Measurements from ENCODE around the gene COL4A1.

COL4A1 gene

DNA sequence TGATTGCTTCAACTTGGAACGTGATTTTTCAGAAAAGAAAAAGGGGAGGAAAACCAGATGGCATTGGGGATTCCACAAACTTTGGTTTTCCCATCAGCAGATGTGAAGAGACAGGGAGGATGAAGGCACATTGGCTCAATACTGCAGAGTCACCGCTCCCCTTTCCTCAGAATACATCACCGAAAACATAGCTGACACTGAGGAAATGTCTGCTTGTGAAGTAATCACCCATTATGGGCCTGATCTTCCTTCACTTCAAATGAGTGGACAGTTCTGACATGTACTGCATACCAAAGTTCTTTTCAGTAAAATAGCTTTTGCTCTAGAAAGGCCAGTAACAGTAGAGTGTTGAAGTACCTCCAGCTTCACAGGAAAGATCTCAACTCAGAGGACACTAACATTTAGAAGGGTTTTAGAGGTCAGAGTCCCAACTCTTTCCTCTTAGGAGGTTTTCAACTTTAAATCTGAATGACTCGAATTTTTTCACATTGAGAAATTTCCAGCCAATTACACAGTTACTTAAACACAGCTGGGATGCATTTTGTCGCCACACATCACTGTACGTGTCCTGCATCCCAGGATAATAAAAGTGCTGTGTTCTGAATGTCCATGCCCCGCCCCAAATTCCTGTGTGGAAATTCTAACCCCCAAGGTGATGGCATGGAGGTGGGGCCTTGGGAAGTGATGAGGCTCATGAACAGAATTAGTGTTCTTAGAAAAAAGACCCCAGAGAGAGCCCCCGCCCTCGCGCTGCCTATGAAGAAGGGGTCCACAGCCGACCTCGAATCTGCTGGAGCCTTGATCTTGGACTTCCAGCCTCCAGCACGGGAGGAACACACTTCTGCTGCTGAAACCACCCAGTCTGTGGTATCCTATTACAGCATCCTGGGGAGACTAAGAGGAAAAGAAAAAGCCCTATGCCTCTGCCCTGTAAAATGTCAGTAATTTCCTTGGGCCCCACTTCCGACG lies 77.7 kb downstream of the COL4A1 start:
- no peaks in the 10 kb centered on the region for H3K36me3 ChIP-seq (ENCODE audit: control insufficient read depth, insufficient read depth, low read length)
- no peaks in the 10 kb centered on the region for H3K9me3 ChIP-seq (ENCODE audit: control insufficient read depth, low read length)
- H3K27me3 ChIP-seq (ENCODE audit: control insufficient read depth, insufficient read depth, low read length): no peaks in the 10 kb centered on the region
- H3K4me3 ChIP-seq (ENCODE audit: low read length): no peak overlapping the region
- H3K4me1 ChIP-seq (ENCODE audit: control insufficient read depth, insufficient read depth, low read length): no peaks in the 10 kb centered on the region
- no peak overlapping the region for H3K9ac ChIP-seq (ENCODE audit: low read length)

DNA sequence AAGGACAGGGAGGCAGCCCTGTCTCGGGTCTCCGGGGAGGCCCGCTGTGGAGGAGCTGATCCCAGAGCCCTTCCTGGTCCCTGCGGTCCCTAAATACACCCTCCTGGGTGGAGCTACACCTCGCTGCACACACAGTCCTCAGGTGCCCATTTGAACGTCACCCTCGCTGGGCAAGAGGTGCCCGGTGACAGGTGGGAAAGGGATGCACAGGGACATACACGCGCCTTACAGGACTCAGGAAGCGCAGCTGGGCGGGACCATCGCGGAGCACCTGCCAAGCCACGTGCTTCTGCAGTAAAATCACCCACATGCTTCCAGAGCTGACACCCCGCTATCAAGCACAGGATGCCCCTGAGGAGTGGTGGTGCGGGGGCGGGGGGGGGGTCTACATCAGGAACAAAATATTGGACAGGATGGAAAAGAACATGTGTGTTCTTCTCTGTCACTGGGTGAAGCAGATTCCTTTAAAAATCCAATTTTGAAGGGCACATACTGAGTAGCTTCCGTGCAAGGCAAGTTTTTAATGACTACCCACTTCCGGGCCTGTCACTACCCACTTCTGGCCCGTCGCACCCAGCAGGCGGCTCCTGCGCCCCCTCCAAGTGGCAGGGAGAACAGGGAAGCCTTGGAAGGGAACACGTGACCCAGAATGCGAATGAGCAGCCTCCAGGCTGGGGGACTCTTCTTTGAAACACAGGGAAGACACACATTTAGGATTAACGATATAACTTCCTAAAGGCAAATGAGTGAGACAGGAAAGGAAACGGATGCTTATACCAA lies 78.9 kb downstream of the COL4A1 start:
- Histone ChIP-seq H3K27me3 (ENCODE audit: control insufficient read depth, insufficient read depth, low read length) (no peaks in the 10 kb centered on the region), H3K9ac (ENCODE audit: low read length) (no peak overlapping the region), H3K4me1 (ENCODE audit: control insufficient read depth, insufficient read depth, low read length) (no peaks in the 10 kb centered on the region), H3K9me3 (ENCODE audit: control insufficient read depth, low read length) (no peaks in the 10 kb centered on the region), H3K36me3 (ENCODE audit: control insufficient read depth, insufficient read depth, low read length) (no peaks in the 10 kb centered on the region), H3K4me3 (ENCODE audit: low read length) (no peak overlapping the region)

DNA sequence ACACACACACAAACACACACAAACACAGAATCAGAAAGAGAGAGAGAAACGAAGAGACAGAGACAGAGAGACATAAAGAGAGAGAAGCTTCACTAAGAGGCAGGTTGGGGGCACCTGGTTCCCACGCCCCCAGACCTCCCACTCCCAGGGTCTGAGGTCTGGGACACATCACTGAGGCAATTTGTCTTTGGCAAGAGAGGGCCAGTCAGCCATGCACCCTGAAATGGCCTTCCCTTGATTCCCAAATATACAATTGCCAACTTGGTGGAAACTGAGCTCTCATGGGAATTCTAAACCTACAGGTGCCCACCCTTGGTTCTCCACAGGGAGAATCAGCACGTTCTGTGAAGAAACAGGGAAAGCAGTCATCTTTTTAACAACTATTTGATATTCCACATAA lies 79.5 kb downstream of the COL4A1 start:
- H3K9ac ChIP-seq (ENCODE audit: low read length): no peak overlapping the region
- H3K36me3 ChIP-seq (ENCODE audit: control insufficient read depth, insufficient read depth, low read length): no peaks in the 10 kb centered on the region
- no peaks in the 10 kb centered on the region for H3K4me1 ChIP-seq (ENCODE audit: control insufficient read depth, insufficient read depth, low read length)
- no peak overlapping the region for H3K4me3 ChIP-seq (ENCODE audit: low read length)
- H3K9me3 ChIP-seq (ENCODE audit: control insufficient read depth, low read length): no peaks in the 10 kb centered on the region
- H3K27me3 ChIP-seq (ENCODE audit: control insufficient read depth, insufficient read depth, low read length): no peaks in the 10 kb centered on the region

DNA sequence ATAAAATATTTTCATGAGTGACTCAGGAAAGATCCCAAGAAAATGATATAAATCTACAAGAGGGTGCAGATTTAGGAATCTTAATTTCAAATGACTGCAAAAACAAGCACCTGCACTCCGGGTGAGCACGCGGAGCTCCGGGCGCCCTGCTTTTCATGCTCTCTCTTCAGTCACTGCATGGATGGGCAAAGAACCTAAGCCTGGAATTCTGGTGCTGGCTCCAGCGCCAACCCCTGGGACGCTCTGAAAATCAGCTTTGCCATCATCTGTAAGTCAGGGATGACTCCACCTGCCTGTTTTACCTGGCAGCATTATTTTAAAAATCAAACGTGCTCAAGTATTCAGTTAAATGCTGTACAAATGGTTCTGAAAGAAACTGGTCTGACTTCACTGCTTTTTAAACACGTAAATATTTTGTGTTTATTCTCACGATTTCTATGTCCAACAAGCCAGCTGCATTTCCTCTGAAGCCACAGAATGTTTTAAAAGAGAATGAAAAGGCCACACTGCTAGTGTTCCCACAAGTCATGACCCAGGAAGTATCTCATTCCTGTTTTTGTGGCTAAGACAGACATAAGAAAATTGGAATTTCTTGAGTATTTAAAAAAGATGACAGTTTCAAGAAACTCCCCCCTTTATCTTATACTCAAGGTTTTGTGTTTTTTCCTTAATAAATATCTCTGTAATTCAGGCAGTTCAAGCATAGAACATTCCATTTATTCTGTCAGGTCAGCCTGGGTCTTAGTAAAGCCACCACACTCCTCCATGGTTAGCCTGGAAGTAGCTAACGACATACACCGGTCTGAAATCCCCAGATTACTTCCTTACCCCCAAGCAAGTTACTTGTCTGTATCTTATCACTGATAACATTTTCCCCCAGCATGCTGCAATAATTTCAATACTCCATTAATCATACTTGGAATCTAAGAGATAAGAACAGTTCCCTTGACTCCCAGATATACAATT lies 81.1 kb downstream of the COL4A1 start:
- Histone ChIP-seq H3K9ac (ENCODE audit: low read length) (no peak overlapping the region), H3K4me3 (ENCODE audit: low read length) (no peak overlapping the region), H3K27me3 (ENCODE audit: control insufficient read depth, insufficient read depth, low read length) (no peaks in the 10 kb centered on the region), H3K36me3 (ENCODE audit: control insufficient read depth, insufficient read depth, low read length) (no peaks in the 10 kb centered on the region), H3K9me3 (ENCODE audit: control insufficient read depth, low read length) (no peaks in the 10 kb centered on the region), H3K4me1 (ENCODE audit: control insufficient read depth, insufficient read depth, low read length) (no peaks in the 10 kb centered on the region)

DNA sequence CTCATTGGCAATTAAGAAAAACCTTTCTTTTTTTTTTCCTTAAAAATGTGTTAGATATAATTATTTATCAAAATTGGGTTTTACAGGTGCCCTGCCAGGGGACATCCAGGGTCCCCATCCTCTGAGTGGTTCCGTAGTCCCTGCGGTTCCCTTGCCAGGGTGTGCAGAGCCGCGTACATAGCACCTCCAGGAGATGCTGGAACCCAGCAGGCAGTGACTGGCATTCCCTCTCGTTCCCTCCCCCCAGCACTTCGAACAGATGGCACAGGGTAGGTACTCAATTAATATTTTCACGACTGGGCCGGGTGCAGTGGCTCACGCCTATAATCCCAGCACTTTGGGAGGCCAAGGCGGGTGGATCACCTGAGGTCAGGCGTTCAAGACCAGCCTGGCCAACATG lies 82.0 kb downstream of the COL4A1 start:
- Histone ChIP-seq H3K27me3 (ENCODE audit: control insufficient read depth, insufficient read depth, low read length) (no peaks in the 10 kb centered on the region), H3K4me1 (ENCODE audit: control insufficient read depth, insufficient read depth, low read length) (no peaks in the 10 kb centered on the region), H3K9me3 (ENCODE audit: control insufficient read depth, low read length) (no peaks in the 10 kb centered on the region), H3K4me3 (ENCODE audit: low read length) (no peak overlapping the region), H3K9ac (ENCODE audit: low read length) (no peak overlapping the region), H3K36me3 (ENCODE audit: control insufficient read depth, insufficient read depth, low read length) (no peaks in the 10 kb centered on the region)

DNA sequence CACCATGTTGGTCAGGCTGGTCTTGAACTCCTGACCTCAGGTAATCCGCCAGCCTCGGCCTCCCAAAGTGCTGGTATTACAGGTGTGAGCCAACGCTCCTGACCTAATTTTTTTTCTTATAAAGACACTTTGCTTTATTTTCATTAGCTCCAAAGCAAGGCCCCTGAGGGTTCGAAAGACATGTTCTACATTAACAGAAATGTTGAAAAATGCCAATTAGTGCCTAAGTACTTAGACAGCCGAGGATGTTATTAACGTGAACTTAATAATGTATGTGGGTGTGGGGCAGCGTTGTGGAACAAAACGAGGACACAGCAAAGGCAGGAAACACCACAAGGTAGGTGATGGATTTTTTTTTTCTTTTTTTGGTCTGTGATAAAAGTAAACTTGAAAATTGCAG lies 82.4 kb downstream of the COL4A1 start:
- H3K27me3 ChIP-seq (ENCODE audit: control insufficient read depth, insufficient read depth, low read length): no peaks in the 10 kb centered on the region
- no peaks in the 10 kb centered on the region for H3K36me3 ChIP-seq (ENCODE audit: control insufficient read depth, insufficient read depth, low read length)
- H3K4me3 ChIP-seq (ENCODE audit: low read length): no peak overlapping the region
- H3K4me1 ChIP-seq (ENCODE audit: control insufficient read depth, insufficient read depth, low read length): no peaks in the 10 kb centered on the region
- no peaks in the 10 kb centered on the region for H3K9me3 ChIP-seq (ENCODE audit: control insufficient read depth, low read length)
- H3K9ac ChIP-seq (ENCODE audit: low read length): no peak overlapping the region

DNA sequence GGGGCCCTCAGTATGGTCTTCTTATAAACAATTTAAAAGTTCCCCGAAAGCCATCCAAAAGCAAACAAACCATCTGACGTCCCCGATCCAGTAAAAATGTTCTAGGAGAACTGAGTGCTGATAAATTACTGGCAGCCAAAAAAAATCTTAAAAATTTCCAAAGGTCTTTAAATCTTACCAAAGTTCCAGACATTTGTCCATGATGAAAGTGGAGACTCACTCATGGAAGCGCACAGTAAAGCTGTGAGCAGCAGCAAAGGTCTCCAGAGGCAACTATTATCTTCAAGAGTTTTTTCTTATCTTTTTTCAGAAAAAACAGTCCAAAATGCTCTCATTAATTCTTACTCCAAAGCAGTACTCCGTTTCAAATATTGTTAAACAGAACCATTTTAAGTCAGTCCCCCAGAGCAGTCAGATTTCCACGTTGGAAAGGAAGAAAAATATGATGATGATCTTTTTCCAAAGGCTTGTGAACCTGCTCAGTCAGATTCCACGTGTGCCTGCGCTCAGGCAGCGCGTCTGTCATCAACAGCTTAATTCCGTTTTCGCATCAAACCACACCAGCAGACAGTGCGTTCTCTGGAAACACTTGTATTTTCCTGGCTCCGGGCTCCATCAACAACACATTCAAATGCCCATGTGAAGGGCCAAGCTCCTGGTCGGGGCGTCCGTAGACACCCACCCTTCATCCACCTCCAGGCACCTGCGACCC lies 85.4 kb downstream of the COL4A1 start:
- Histone ChIP-seq H3K36me3 (ENCODE audit: control insufficient read depth, insufficient read depth, low read length) (no peaks in the 10 kb centered on the region), H3K9me3 (ENCODE audit: control insufficient read depth, low read length) (no peaks in the 10 kb centered on the region), H3K4me3 (ENCODE audit: low read length) (no peak overlapping the region), H3K27me3 (ENCODE audit: control insufficient read depth, insufficient read depth, low read length) (no peaks in the 10 kb centered on the region), H3K4me1 (ENCODE audit: control insufficient read depth, insufficient read depth, low read length) (no peaks in the 10 kb centered on the region), H3K9ac (ENCODE audit: low read length) (no peak overlapping the region)

DNA sequence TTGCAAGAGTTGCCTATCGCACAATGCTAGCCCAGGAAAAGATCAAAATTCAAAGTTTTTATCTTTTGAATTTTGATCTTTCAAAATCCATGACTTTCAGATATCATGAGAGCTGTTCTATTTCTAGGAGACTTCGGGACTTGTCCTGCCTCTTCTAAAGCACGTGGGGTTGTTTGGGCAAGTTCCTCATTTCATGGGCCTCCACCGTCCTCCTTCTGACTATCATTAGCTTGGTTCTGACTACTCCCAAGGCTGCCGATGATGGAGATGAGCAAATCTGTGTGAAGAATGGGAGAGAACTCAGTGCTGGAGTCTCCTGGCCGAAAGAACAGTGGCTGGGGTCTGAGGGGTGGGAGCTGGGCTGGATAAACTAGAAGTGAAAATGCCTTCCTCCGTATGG lies 86.5 kb downstream of the COL4A1 start:
- no peaks in the 10 kb centered on the region for H3K9me3 ChIP-seq (ENCODE audit: control insufficient read depth, low read length)
- H3K4me1 ChIP-seq (ENCODE audit: control insufficient read depth, insufficient read depth, low read length): no peaks in the 10 kb centered on the region
- H3K36me3 ChIP-seq (ENCODE audit: control insufficient read depth, insufficient read depth, low read length): no peaks in the 10 kb centered on the region
- no peaks in the 10 kb centered on the region for H3K27me3 ChIP-seq (ENCODE audit: control insufficient read depth, insufficient read depth, low read length)
- H3K4me3 ChIP-seq (ENCODE audit: low read length): no peak overlapping the region
- no peak overlapping the region for H3K9ac ChIP-seq (ENCODE audit: low read length)

DNA sequence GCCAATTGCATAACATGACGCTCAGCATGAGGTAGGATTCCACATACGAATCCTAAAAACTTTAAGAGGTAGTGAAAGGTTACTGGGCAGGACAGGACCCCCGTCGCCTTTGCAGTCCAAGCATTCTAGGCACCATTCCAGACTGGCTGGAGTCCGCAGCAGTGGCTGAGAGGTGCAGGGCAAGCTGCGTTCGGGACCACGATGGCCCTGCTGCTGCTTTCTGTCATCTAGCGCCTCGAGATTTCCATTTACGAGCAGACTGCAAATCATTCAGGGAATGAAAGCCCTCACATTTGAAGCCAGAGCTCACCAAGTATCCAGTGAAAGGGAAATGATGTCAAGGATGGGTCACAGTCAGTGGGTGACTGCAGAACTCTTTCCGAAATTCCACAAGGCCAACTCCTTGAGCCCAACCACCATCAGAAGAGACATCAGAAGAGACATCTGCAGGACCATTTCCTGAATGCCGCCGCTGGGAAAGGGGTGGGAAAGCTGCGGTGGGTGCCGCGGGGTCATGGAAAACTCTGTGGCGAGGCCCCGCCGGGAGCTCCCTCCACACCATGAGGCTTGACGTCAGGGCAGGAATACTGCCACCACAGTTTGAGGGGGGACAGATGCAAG lies 88.3 kb downstream of the COL4A1 start:
- Histone ChIP-seq H3K36me3 (ENCODE audit: control insufficient read depth, insufficient read depth, low read length) (no peaks in the 10 kb centered on the region), H3K9me3 (ENCODE audit: control insufficient read depth, low read length) (no peaks in the 10 kb centered on the region), H3K4me3 (ENCODE audit: low read length) (no peak overlapping the region), H3K9ac (ENCODE audit: low read length) (no peak overlapping the region), H3K27me3 (ENCODE audit: control insufficient read depth, insufficient read depth, low read length) (no peaks in the 10 kb centered on the region), H3K4me1 (ENCODE audit: control insufficient read depth, insufficient read depth, low read length) (no peaks in the 10 kb centered on the region)

DNA sequence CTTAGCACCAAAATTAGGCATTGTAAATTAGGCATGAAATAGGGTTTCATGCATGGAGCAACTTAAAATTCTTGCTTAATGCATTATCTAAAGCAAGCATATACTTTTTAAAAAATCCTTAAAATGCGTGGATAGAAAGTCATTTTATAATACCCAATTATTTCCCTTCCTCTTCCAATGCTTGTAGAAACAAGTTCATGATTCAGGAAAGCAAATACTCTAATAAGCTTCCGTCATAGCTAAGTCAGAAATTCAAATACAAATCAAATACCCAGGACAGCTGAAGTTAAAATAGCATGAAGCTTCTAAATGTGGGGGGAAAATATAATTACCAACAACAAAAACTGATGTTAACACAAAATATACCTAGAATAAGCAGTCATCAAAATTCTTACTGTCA lies 89.1 kb downstream of the COL4A1 start:
- Histone ChIP-seq H3K36me3 (ENCODE audit: control insufficient read depth, insufficient read depth, low read length) (no peaks in the 10 kb centered on the region), H3K9me3 (ENCODE audit: control insufficient read depth, low read length) (no peaks in the 10 kb centered on the region), H3K27me3 (ENCODE audit: control insufficient read depth, insufficient read depth, low read length) (no peaks in the 10 kb centered on the region), H3K4me1 (ENCODE audit: control insufficient read depth, insufficient read depth, low read length) (no peaks in the 10 kb centered on the region), H3K4me3 (ENCODE audit: low read length) (no peak overlapping the region), H3K9ac (ENCODE audit: low read length) (no peak overlapping the region)

DNA sequence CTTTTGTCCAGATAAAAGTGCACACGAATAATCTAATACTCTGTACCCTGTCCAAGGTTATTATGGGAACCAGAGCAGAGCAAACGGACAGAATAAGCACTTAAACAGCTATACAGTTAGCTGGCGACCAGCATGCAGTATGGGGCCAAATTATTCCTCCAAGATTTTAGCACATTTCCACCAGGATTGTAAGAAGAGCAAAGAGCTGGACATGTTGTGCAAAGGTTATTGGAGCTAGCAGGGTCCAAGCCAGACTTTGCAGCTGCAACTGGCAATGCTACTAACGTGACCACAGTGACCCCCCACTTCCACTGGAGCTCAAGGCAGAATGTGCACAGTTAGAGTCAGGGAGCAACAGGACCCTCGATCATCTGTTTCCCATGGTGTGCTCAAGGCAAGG lies 89.9 kb downstream of the COL4A1 start:
- Histone ChIP-seq H3K9me3 (ENCODE audit: control insufficient read depth, low read length) (no peaks in the 10 kb centered on the region), H3K36me3 (ENCODE audit: control insufficient read depth, insufficient read depth, low read length) (no peaks in the 10 kb centered on the region), H3K9ac (ENCODE audit: low read length) (no peak overlapping the region), H3K4me1 (ENCODE audit: control insufficient read depth, insufficient read depth, low read length) (no peaks in the 10 kb centered on the region), H3K27me3 (ENCODE audit: control insufficient read depth, insufficient read depth, low read length) (no peaks in the 10 kb centered on the region), H3K4me3 (ENCODE audit: low read length) (no peak overlapping the region)
